Breast epithelium (tissue), 4 donors: ENCODE data around the gene LRRC3B. TPM values are rescaled to one million over a fixed set of nuclear protein-coding genes. Genes with fewer than 3 reads are reported as not detected.

Experiments
- DNase-seq, 2 donors: peaks; one replicate each; pipeline ENCODE4 v3.0.0-alpha.2; 2019; ENCODE audit warnings: low spot score in 2 of 2
- H3K27ac ChIP-seq, 2 donors: fragments of 200-600 bp; sonication (generic) in 1 of 2; one replicate each; pipeline ENCODE4 v1.5.1; 2016 to 2019; ENCODE audit warnings: mild to moderate bottlenecking in 1 of 2
- H3K27me3 ChIP-seq, 2 donors: fragments of 200-600 bp; sonication (generic) in 1 of 2; one replicate each; pipeline versions ENCODE4 v1.5.1 to v1.6.0; 2017 to 2019; ENCODE audit warnings: control low read depth in 1 of 2, mild to moderate bottlenecking in 1 of 2
- H3K36me3 ChIP-seq: fragments of 200-600 bp; one replicate; pipeline ENCODE4 v1.5.1; 2019
- H3K4me1 ChIP-seq, 2 donors: fragments of 200-600 bp; sonication (generic); one replicate each; pipeline ENCODE4 v1.5.1; 2016 to 2019; ENCODE audit warnings: control low read depth in 1 of 2
- H3K4me3 ChIP-seq, 3 donors: fragments of 200-600 bp; sonication (generic); 1 replicate in 2 of 3; 2 replicates in 1 of 3; pipeline ENCODE4 v1.5.1; 2016 to 2019; ENCODE audit warnings: mild to moderate bottlenecking in 3 of 3, moderate library complexity in 2 of 3
- H3K9me3 ChIP-seq, 2 donors: fragments of 200-600 bp; sonication (generic) in 1 of 2; one replicate each; pipeline ENCODE4 v1.5.1; 2016 to 2019; ENCODE audit warnings: control low read depth in 1 of 2
- POLR2A ChIP-seq: fragments of 450-650 bp; IDR thresholded peaks from one replicate; pipeline ENCODE4 v1.6.1; 2016; ENCODE audit warnings: antibody characterized with exemption, mild to moderate bottlenecking, moderate library complexity
- POLR2AphosphoS5 ChIP-seq, 3 donors: sonication (generic); formaldehyde crosslinking; IDR thresholded peaks; one replicate each; pipeline ENCODE4 v1.6.1; 2017; ENCODE audit warnings: antibody characterized with exemption in 3 of 3
- intact Hi-C: fragments of 100-400 bp; cut with DNase I; formaldehyde crosslinking; loops from one replicate; pipeline ENCODE4 v1.15.1; 2023; ENCODE audit warnings: low total_unique reads
- total RNA-seq, 3 donors: library from RNA; depleted of rRNA; stranded (reverse); fragments of >200 nt; gene quantifications; one replicate each; pipeline ENCODE4 v1.1.0, GENCODE V29; 2016
- TF ChIP-seq, protein P1 (sequence below), 3 donors: fragments of 450-650 bp; IDR thresholded peaks; one replicate each; pipeline ENCODE4 v1.5.1; 2016 to 2017; ENCODE audit warnings: antibody characterized with exemption in 3 of 3, mild to moderate bottlenecking in 3 of 3, moderate library complexity in 3 of 3

LRRC3B gene
- total RNA-seq, 3 donors from 2014 or later = 0.66 to 1.2 TPM; not detected in 1

DNA sequence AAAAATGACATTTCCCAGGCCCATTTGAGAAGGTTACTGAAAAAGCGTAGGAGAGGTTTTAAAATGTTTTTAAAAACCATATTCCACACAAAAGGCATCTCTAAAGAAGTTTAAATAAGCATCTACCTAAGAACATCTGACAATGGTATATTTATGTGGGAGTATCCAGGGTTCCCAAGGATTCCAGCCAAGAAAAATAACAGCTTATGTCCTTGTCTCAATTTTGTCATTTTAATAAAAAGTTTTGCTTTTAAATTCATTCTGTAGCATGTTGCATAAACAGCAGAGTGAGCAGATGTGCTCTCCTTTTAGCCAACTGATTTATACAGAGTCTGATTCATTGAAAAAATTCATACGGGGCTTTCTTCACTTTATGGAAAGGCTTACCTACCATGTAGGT is 129.9 kb downstream of the LRRC3B start:
- TF ChIP-seq POLR2AphosphoS5 (IDR thresholded peaks at IDR 0.05) = no peak
- TF ChIP-seq, protein P1, sequence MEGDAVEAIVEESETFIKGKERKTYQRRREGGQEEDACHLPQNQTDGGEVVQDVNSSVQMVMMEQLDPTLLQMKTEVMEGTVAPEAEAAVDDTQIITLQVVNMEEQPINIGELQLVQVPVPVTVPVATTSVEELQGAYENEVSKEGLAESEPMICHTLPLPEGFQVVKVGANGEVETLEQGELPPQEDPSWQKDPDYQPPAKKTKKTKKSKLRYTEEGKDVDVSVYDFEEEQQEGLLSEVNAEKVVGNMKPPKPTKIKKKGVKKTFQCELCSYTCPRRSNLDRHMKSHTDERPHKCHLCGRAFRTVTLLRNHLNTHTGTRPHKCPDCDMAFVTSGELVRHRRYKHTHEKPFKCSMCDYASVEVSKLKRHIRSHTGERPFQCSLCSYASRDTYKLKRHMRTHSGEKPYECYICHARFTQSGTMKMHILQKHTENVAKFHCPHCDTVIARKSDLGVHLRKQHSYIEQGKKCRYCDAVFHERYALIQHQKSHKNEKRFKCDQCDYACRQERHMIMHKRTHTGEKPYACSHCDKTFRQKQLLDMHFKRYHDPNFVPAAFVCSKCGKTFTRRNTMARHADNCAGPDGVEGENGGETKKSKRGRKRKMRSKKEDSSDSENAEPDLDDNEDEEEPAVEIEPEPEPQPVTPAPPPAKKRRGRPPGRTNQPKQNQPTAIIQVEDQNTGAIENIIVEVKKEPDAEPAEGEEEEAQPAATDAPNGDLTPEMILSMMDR (IDR thresholded peaks at IDR 0.05) = no peak
- Histone ChIP-seq H3K27ac (no peak overlapping the region), H3K4me1 (no peaks in the 10 kb centered on the region), H3K27me3 (no peaks in the 10 kb centered on the region), H3K36me3 (no peaks in the 10 kb centered on the region), H3K4me3 (no peak overlapping the region), H3K9me3 (no peaks in the 10 kb centered on the region)
- no peak for DNase-seq
- intact Hi-C loops = no loop called here

- Histone ChIP-seq H3K4me1 (no peaks in the 10 kb centered on the region), H3K9me3 (no peaks in the 10 kb centered on the region), H3K27me3 (no peaks in the 10 kb centered on the region), H3K36me3 (no peaks in the 10 kb centered on the region), H3K27ac (no peak overlapping the region), H3K4me3 (no peak overlapping the region)
- no peak for TF ChIP-seq POLR2A
- no peak for TF ChIP-seq POLR2AphosphoS5 (IDR thresholded peaks at IDR 0.05)
- TF ChIP-seq, protein P1 (IDR thresholded peaks at IDR 0.05) = no peak
- DNase-seq = no peak
- intact Hi-C loops = no loop called here
Measured at GRCh38 chr3:26753095-26753494, 130.5 kb downstream of the LRRC3B start.

DNA sequence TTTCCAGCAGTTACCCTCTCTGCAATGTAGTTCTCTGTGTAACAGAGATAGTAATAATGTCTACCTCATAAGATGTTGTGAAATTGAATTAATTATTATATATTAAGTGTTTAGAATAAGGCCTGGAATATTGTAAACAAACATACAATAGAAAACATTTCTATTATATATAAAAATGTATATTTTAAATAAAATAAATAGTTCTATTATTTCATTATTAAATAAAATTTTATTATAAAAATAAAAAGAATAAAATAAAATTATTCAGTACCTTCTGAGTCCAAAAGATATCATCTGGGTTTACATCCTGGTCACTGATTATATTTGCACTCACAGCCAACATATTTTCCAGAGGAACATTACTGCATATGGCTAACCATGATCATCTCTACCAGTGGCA is 135.4 kb downstream of the LRRC3B start:
- H3K27ac ChIP-seq = no peak overlapping the region
- no peak overlapping the region for H3K4me3 ChIP-seq
- H3K9me3 ChIP-seq = no peaks in the 10 kb centered on the region
- H3K36me3 ChIP-seq = no peaks in the 10 kb centered on the region
- no peaks in the 10 kb centered on the region for H3K4me1 ChIP-seq
- H3K27me3 ChIP-seq = no peaks in the 10 kb centered on the region
- intact Hi-C loops = no loop called here
- DNase-seq = no peak
- no peak for TF ChIP-seq POLR2AphosphoS5 (IDR thresholded peaks at IDR 0.05)
- TF ChIP-seq POLR2A = no peak
- TF ChIP-seq, protein P1 (IDR thresholded peaks at IDR 0.05) = no peak
